Panc1 (cell line): Measurements from ENCODE around the gene CTTNBP2. TPM values are rescaled to one million over a fixed set of nuclear protein-coding genes. Genes with fewer than 3 reads are reported as not detected.

Source experiments
- ATAC-seq: fragments of 200-7000 bp; cut with Tn5 transposase; 2 replicates; pipeline ENCODE4 v1.9.1; 2020; ENCODE audit warnings: mild to moderate bottlenecking, moderate library complexity
- BruUV-seq: library from RNA; stranded (reverse); fragments of 400-500 nt; replicated peaks from 2 replicates; lab custom pipeline; 2021; lab: Mats Ljungman, UMichigan
- CTCF ChIA-PET: fragments of 300-600 bp; sonication (Branson Sonifier 250); formaldehyde crosslinking; loops from one replicate; lab custom pipeline; 2022; ENCODE audit warnings: antibody characterized with exemption; lab: Charles Lee
- POLR2A ChIA-PET: fragments of 300-600 bp; sonication (Branson Sonifier 250); formaldehyde crosslinking; loops from one replicate; lab custom pipeline; 2022; ENCODE audit warnings: antibody characterized with exemption; lab: Charles Lee
- DNase-seq: peaks from one replicate; pipeline ENCODE4 v3.0.0-alpha.2; 2010; ENCODE audit warnings: low read depth, low spot score
- H3K27ac ChIP-seq: 2 replicates; pipeline ENCODE4 v1.5.1; 2011; ENCODE audit warnings: mild to moderate bottlenecking, low read length, inconsistent platforms
- H3K27me3 ChIP-seq: fragments of 200-500 bp; sonication (Bioruptor generic); 2 replicates; pipeline ENCODE4 v1.6.0; 2014; ENCODE audit warnings: low read length, inconsistent platforms; ENCODE audit not compliant: control insufficient read depth, insufficient read depth
- H3K36me3 ChIP-seq: fragments of 200-500 bp; sonication (Bioruptor generic); 2 replicates; pipeline ENCODE4 v1.5.1; 2014; ENCODE audit warnings: inconsistent platforms, mild to moderate bottlenecking, low read length, moderate library complexity; ENCODE audit not compliant: control insufficient read depth, insufficient read depth
- H3K4me1 ChIP-seq: 2 replicates; pipeline ENCODE4 v1.5.1; 2011; ENCODE audit warnings: inconsistent platforms, mild to moderate bottlenecking, low read length, moderate library complexity; ENCODE audit not compliant: control insufficient read depth, insufficient read depth
- H3K4me3 ChIP-seq, 2 experiments: 2 replicates each; pipeline ENCODE4 v1.5.1; 2011 to 2012; ENCODE audit warnings: low read depth in 2 of 2, low read length in 2 of 2, mild to moderate bottlenecking in 2 of 2, inconsistent platforms in 1 of 2, moderate library complexity in 1 of 2
- H3K9me3 ChIP-seq: fragments of 200-500 bp; sonication (Bioruptor generic); 2 replicates; pipeline ENCODE4 v1.5.1; 2014; ENCODE audit warnings: low read depth, mild to moderate bottlenecking, inconsistent platforms, low read length, moderate library complexity; ENCODE audit not compliant: control insufficient read depth, insufficient read depth
- CTCF ChIP-seq: fragments of 450-650 bp; IDR thresholded peaks from 2 replicates; pipeline ENCODE4 v1.5.1; 2017; ENCODE audit warnings: mild to moderate bottlenecking
- POLR2AphosphoS5 ChIP-seq: IDR thresholded peaks from 2 replicates; pipeline ENCODE4 v1.6.1; 2012; ENCODE audit warnings: mild to moderate bottlenecking, low read depth, low read length, moderate library complexity
- REST ChIP-seq, 2 experiments: IDR thresholded peaks; 2 replicates each; pipeline ENCODE4 v1.6.1; 2011 to 2012; ENCODE audit warnings: low read depth in 2 of 2, control low read depth in 1 of 2, low read length in 1 of 2, mild to moderate bottlenecking in 1 of 2, moderate library complexity in 1 of 2; ENCODE audit not compliant: insufficient read depth in 1 of 2
- SIN3A ChIP-seq: IDR thresholded peaks from 2 replicates; pipeline ENCODE4 v1.6.1; 2012; ENCODE audit warnings: low read depth, mild to moderate bottlenecking, low read length, moderate library complexity, borderline replicate concordance; ENCODE audit not compliant: insufficient read depth
- TCF7L2 ChIP-seq: IDR thresholded peaks from 2 replicates; pipeline ENCODE4 v1.6.1; 2011; ENCODE audit warnings: mild to moderate bottlenecking, low read depth, low read length, inconsistent platforms
- in situ Hi-C: cut with HindIII; loops from 2 replicates; pipeline ENCODE4 v1.10.0; 2016; ENCODE audit warnings: low sequenced_read_pairs, low pct_unique_long_range_greater_than_20kb
- intact Hi-C: fragments of 100-400 bp; cut with micrococcal nuclease; formaldehyde crosslinking; loops from one replicate; pipeline ENCODE4 v1.10.0; 2022; ENCODE audit not compliant: unreplicated experiment
- total RNA-seq: library from RNA; stranded (reverse); gene quantifications from one replicate; pipeline ENCODE4 v1.2.1, GENCODE V29; 2021; ENCODE audit not compliant: unreplicated experiment

Gene CTTNBP2
- total RNA-seq, 1 experiment from 2014 or later = 1.0 TPM

- intact Hi-C loops (no loop called here), in situ Hi-C loops (no loop called here)
- no peak for ATAC-seq
- Histone ChIP-seq H3K9me3 (no peaks in the 10 kb centered on the region), H3K27me3 (peaks cover 6% of the 10 kb centered on the region; the same call in 1 of the 2 replicates), H3K4me3 (no peak overlapping the region), H3K4me1 (no peaks in the 10 kb centered on the region), H3K27ac (no peak overlapping the region), H3K36me3 (no peaks in the 10 kb centered on the region)
- no TSS peak for BruUV-seq
- CTCF ChIA-PET = no interaction called here
- DNase-seq = no peak
- POLR2A ChIA-PET = no interaction called here
- TF ChIP-seq SIN3A = no peak
- TF ChIP-seq POLR2AphosphoS5 = no peak
- no peak for TF ChIP-seq CTCF
- TF ChIP-seq TCF7L2 = no peak
- TF ChIP-seq REST (IDR thresholded peaks at IDR 0.05; ENCODE audit: insufficient read depth in 1 of 2, low read depth in 2 of 2, low read length in 1 of 2) = no peak
These were observed 83.0 kb downstream of the CTTNBP2 start for GRCh38 chr7:117790251-117790650.

GRCh38 chr7:117785431-117785830 is 87.8 kb downstream of the CTTNBP2 start:
- TF ChIP-seq SIN3A = no peak
- TF ChIP-seq CTCF = no peak
- TF ChIP-seq REST (IDR thresholded peaks at IDR 0.05; ENCODE audit: insufficient read depth in 1 of 2, low read depth in 2 of 2, low read length in 1 of 2) = no peak
- TF ChIP-seq POLR2AphosphoS5 = no peak
- no peak for TF ChIP-seq TCF7L2
- intact Hi-C loops (no loop called here), in situ Hi-C loops (no loop called here)
- no peaks in the 10 kb centered on the region for H3K9me3 ChIP-seq
- DNase-seq (no peak), ATAC-seq (no peak)
- POLR2A ChIA-PET = no interaction called here
- no peak overlapping the region for H3K27ac ChIP-seq
- H3K4me1 ChIP-seq = no peaks in the 10 kb centered on the region
- H3K36me3 ChIP-seq = no peaks in the 10 kb centered on the region
- H3K4me3 ChIP-seq = no peak overlapping the region
- CTCF ChIA-PET = no interaction called here
- H3K27me3 ChIP-seq = peaks cover 6% of the 10 kb centered on the region
- BruUV-seq = no TSS peak
